ENCODE results near the gene TMEM52. TPM values are rescaled to one million over a fixed set of nuclear protein-coding genes. Genes with fewer than 3 reads are reported as not detected.

Gene TMEM52
- total and polyA plus RNA-seq, 5 experiments from 2014 or later = 0.20 to 1.0 (median 0.53) TPM; not detected in 2

- no peak overlapping the region for H3K27ac Mint-ChIP-seq
- no peaks in the 10 kb centered on the region for H3K9me3 Mint-ChIP-seq
These were observed 10.8 kb upstream of the TMEM52 start for GRCh38 chr1:1929639-1930545.

GRCh38 chr1:1929102-1929638 is 10.1 kb upstream of the TMEM52 start:
- H3K9me3 Mint-ChIP-seq = no peaks in the 10 kb centered on the region
- no peaks in the 10 kb centered on the region for H3K27me3 Mint-ChIP-seq
- no peaks in the 10 kb centered on the region for H3K4me1 Mint-ChIP-seq
- H3K27ac Mint-ChIP-seq = no peak overlapping the region
- POLR2A ChIA-PET = no interaction called here
- H3K4me3 Mint-ChIP-seq = no peak overlapping the region
- no peak for ATAC-seq
- no peaks in the 10 kb centered on the region for H3K36me3 Mint-ChIP-seq
- DNase-seq = no peak

More at GRCh38 chr1:1929639-1930545, 10.8 kb upstream of the TMEM52 start:
- H3K36me3 Mint-ChIP-seq = no peaks in the 10 kb centered on the region
- ATAC-seq (no peak), DNase-seq (no peak)
- POLR2A ChIA-PET = no interaction called here
- no peaks in the 10 kb centered on the region for H3K4me1 Mint-ChIP-seq
- no peak overlapping the region for H3K4me3 Mint-ChIP-seq
- H3K27me3 Mint-ChIP-seq = no peaks in the 10 kb centered on the region

- no peaks in the 10 kb centered on the region for H3K36me3 Mint-ChIP-seq
- no peaks in the 10 kb centered on the region for H3K9me3 Mint-ChIP-seq
- no peak overlapping the region for H3K4me3 Mint-ChIP-seq
- H3K27ac Mint-ChIP-seq = no peak overlapping the region
- DNase-seq = no peak
- no peaks in the 10 kb centered on the region for H3K27me3 Mint-ChIP-seq
- POLR2A ChIA-PET = no interaction called here
- H3K4me1 Mint-ChIP-seq = no peaks in the 10 kb centered on the region
- no peak for ATAC-seq
These were observed 9.4 kb upstream of the TMEM52 start for GRCh38 chr1:1928231-1929101.

GRCh38 chr1:1927751-1928150 is 8.7 kb upstream of the TMEM52 start:
- DNase-seq = no peak
- H3K4me1 Mint-ChIP-seq = no peaks in the 10 kb centered on the region
- H3K9me3 Mint-ChIP-seq = no peaks in the 10 kb centered on the region

GRCh38 chr1:1926886-1927660 is 8.0 kb upstream of the TMEM52 start:
- DNase-seq = no peak
- POLR2A ChIA-PET = interaction anchor here (0.6 kb wide), 1 partner anchor 201 kb away, joined by 3 read pairs; no protein-coding TSS in a partner anchor
- Mint-ChIP-seq H3K36me3 (no peaks in the 10 kb centered on the region), H3K4me1 (no peaks in the 10 kb centered on the region), H3K27ac (no peak overlapping the region), H3K4me3 (no peak overlapping the region), H3K9me3 (no peaks in the 10 kb centered on the region), H3K27me3 (no peaks in the 10 kb centered on the region)
- no peak for ATAC-seq

More at GRCh38 chr1:1927751-1928150, 8.7 kb upstream of the TMEM52 start:
- Mint-ChIP-seq H3K36me3 (no peaks in the 10 kb centered on the region), H3K4me3 (no peak overlapping the region), H3K27ac (no peak overlapping the region), H3K27me3 (no peaks in the 10 kb centered on the region)
- POLR2A ChIA-PET = no interaction called here
- ATAC-seq = no peak

- H3K4me3 Mint-ChIP-seq = no peak overlapping the region
- H3K27ac Mint-ChIP-seq = no peak overlapping the region
- H3K36me3 Mint-ChIP-seq = no peaks in the 10 kb centered on the region
- ATAC-seq (no peak), DNase-seq (no peak)
- POLR2A ChIA-PET = interaction anchor here (0.6 kb wide), 1 partner anchor 202 kb away, joined by 3 read pairs; no protein-coding TSS in a partner anchor
- H3K27me3 Mint-ChIP-seq = no peaks in the 10 kb centered on the region
- H3K9me3 Mint-ChIP-seq = no peaks in the 10 kb centered on the region
- H3K4me1 Mint-ChIP-seq = no peaks in the 10 kb centered on the region
These were observed 7.3 kb upstream of the TMEM52 start for GRCh38 chr1:1926346-1926811.

- POLR2A ChIA-PET = no interaction called here
- Mint-ChIP-seq H3K27me3 (no peaks in the 10 kb centered on the region), H3K9me3 (no peaks in the 10 kb centered on the region), H3K4me1 (no peaks in the 10 kb centered on the region), H3K36me3 (no peaks in the 10 kb centered on the region), H3K27ac (no peak overlapping the region), H3K4me3 (no peak overlapping the region)
- no peak for ATAC-seq
- DNase-seq = no peak
These were observed 6.6 kb upstream of the TMEM52 start for GRCh38 chr1:1925437-1926345.

GRCh38 chr1:1924849-1925248 is 5.8 kb upstream of the TMEM52 start:
- ATAC-seq (no peak), DNase-seq (no peak)
- no peak overlapping the region for H3K4me3 Mint-ChIP-seq
- no peaks in the 10 kb centered on the region for H3K4me1 Mint-ChIP-seq
- no peaks in the 10 kb centered on the region for H3K27me3 Mint-ChIP-seq
- no peaks in the 10 kb centered on the region for H3K9me3 Mint-ChIP-seq
- H3K36me3 Mint-ChIP-seq = no peaks in the 10 kb centered on the region
- POLR2A ChIA-PET = no interaction called here
- no peak overlapping the region for H3K27ac Mint-ChIP-seq

- peaks cover 0 to 2% (median under 1%) of the 10 kb centered on the region in 4 donors for H3K4me1 Mint-ChIP-seq
- no peaks in the 10 kb centered on the region for H3K27me3 Mint-ChIP-seq
- no peak overlapping the region for H3K4me3 Mint-ChIP-seq
- ATAC-seq = no peak
- DNase-seq = no peak
- POLR2A ChIA-PET = no interaction called here
- no peaks in the 10 kb centered on the region for H3K9me3 Mint-ChIP-seq
- no peak overlapping the region for H3K27ac Mint-ChIP-seq
- H3K36me3 Mint-ChIP-seq = no peaks in the 10 kb centered on the region
These were observed 5.3 kb upstream of the TMEM52 start for GRCh38 chr1:1924386-1924785.

GRCh38 chr1:1922956-1923833 is 4.1 kb upstream of the TMEM52 start:
- POLR2A ChIA-PET = interaction anchor here (0.6 kb wide), 1 partner anchor 8 kb away, joined by 3 read pairs; the partner anchor contains the start of gene CALML6
- H3K4me1 Mint-ChIP-seq = peaks cover 0 to 4% (median 2%) of the 10 kb centered on the region in 4 donors
- H3K36me3 Mint-ChIP-seq = no peaks in the 10 kb centered on the region
- DNase-seq (no peak), ATAC-seq (no peak)
- H3K27ac Mint-ChIP-seq = peak overlapping the region in 1 of 10 donors; percentile 44
- no peak overlapping the region for H3K4me3 Mint-ChIP-seq
- H3K27me3 Mint-ChIP-seq = no peaks in the 10 kb centered on the region
- H3K9me3 Mint-ChIP-seq = no peaks in the 10 kb centered on the region

GRCh38 chr1:1922702-1922955 is 3.5 kb upstream of the TMEM52 start:
- ATAC-seq = no peak
- POLR2A ChIA-PET = no interaction called here
- no peak overlapping the region for H3K27ac Mint-ChIP-seq
- peaks cover 0 to 8% (median 4%) of the 10 kb centered on the region in 4 donors for H3K4me1 Mint-ChIP-seq
- DNase-seq = no peak
- no peaks in the 10 kb centered on the region for H3K9me3 Mint-ChIP-seq
- no peaks in the 10 kb centered on the region for H3K27me3 Mint-ChIP-seq
- no peaks in the 10 kb centered on the region for H3K36me3 Mint-ChIP-seq
- H3K4me3 Mint-ChIP-seq = no peak overlapping the region
